22Rv1 (cell line): ENCODE data around the gene PRR11.

Experiments used
- H3K27ac ChIP-seq: fragments of 450-650 bp; 2 replicates; pipeline ENCODE4 v1.5.1; 2017
- ZFX ChIP-seq: fragments of 450-650 bp; IDR thresholded peaks from 2 replicates; pipeline ENCODE4 v1.6.1; 2017; ENCODE audit warnings: antibody characterized with exemption, borderline replicate concordance
- TF ChIP-seq, protein P1 (sequence below): fragments of 450-650 bp; IDR thresholded peaks from 2 replicates; pipeline ENCODE4 v1.5.1; 2017; ENCODE audit warnings: mild to moderate bottlenecking

PRR11 gene

DNA sequence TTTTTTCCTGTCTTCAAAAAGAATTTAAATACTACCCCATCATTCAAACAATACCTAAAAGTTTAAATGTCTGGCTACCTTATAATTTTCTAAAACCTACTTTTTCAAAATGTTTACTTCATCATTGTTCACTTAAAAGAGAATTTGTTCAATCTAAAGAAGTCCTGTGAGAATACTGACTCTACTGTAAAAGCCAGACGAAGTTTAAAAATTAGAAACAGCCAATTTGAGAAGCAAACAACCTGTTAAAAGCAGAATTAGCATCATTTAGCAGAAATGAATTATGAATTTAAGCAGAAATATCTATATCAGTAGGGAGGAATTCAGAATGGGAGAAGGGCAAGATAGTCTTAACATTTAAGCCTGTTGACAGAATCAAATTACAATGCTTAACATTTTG, 2.6 kb upstream of the PRR11 start:
- TF ChIP-seq, protein P1, sequence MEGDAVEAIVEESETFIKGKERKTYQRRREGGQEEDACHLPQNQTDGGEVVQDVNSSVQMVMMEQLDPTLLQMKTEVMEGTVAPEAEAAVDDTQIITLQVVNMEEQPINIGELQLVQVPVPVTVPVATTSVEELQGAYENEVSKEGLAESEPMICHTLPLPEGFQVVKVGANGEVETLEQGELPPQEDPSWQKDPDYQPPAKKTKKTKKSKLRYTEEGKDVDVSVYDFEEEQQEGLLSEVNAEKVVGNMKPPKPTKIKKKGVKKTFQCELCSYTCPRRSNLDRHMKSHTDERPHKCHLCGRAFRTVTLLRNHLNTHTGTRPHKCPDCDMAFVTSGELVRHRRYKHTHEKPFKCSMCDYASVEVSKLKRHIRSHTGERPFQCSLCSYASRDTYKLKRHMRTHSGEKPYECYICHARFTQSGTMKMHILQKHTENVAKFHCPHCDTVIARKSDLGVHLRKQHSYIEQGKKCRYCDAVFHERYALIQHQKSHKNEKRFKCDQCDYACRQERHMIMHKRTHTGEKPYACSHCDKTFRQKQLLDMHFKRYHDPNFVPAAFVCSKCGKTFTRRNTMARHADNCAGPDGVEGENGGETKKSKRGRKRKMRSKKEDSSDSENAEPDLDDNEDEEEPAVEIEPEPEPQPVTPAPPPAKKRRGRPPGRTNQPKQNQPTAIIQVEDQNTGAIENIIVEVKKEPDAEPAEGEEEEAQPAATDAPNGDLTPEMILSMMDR: no peak
- TF ChIP-seq ZFX: no peak
- peak overlapping the region; percentile 97; the same call in 1 of the 2 replicates for H3K27ac ChIP-seq

DNA sequence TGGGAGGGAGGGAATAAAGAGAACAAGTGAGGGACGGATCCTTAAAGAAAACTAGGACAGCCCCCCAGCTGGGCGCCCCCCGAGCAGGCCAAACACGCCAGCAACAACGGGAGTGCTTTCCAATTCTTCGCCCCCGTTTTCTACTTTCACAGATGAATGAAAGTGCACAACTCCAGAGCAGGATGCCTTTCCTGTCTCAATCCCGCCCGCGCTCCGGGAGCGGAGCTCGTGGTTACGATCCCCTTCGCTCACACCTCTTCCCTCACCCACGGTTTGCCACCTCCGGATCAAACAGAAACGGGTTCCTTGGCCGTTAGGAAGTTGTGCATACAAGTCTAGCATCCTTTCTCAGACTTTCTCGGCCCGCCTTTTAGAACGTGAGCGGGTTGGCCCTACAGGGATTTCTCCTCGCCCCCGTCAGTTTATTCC, 1.2 kb upstream of the PRR11 start:
- no peak for TF ChIP-seq ZFX
- peak overlapping the region; percentile 97 for H3K27ac ChIP-seq

DNA sequence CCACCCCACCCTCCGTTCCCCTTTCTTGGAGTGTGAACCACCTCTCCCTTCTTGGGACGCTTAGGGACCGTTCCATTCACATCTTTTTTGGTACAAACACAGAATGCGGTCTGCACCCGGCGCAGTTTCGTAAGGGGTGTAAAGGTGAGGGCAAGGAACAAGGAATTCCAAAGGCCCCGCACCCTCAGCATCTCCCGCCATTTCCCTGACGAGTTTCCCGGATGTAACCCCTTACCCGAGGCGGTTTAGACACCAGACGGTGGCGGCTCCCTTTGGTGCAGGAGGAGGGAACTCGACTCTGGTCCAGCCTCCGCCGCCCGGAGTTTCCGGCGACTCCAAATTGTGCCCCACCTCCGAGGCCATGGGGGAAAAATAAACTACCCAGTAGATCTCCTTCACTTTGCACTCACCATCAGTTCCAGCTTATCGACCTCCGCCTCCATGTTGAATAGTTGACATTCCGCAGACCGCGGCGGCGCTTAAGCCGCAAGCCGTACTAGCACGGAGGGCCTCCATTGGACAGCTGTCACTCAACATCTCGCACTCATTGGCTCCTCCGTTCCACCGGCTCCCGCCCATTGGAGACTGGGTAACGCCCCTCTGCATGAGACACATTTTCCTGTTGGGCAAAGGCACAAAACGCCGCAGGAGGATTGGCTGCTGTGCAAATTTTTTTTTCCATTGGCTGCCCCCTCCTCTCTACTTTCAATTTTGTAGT, 666 bp upstream of the PRR11 start, which contains the start of gene SKA2:
SKA2 (minus strand) TSS at position 466 of the 718 bp plus-strand sequence; CDS start at position 443, 23 bp downstream.
- H3K27ac ChIP-seq: peak within 1 kb of the TSS; percentile 97

DNA sequence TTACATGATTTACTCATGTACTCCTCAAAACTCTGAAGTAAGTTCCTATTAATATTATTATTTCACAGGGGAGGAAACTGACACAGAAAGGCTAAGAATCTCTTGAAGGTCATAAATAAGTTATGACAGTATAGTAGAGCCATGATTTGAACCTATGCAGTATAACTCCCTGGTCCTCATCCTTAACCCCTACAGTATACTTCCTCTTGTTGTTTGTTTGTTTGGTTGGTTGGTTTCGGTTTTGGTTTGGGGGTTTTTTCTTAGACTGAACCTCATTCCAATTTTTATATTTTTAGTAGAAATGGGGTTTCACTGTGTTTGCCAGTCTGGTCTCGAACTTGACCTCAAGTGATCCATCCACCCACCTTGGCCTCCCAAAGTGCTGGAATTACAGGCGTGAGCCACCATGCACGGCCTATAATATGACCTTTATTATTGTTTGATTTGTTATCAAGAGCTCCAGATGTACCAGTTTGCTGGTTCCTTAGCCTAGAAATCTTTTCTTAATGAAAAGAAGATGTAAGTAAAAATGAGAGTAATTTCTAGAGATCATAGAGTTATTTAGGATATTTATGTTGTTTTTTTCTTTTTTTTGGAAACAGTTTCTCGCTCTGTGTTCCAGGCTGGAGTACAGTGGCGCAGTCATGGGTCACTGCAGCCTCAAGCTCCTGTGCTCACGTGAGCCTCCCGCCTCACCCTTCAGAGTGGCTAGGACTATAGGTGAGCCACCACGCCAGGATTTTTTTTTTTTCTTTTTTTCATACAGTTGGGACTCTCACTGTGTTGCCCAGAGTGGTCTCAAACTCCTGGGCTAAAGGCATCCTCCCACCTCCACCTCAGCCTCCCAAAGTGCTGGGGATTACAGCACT, 4.8 kb downstream of the PRR11 start:
- no peak for TF ChIP-seq ZFX
- TF ChIP-seq, protein P1: no peak
- H3K27ac ChIP-seq: no peak overlapping the region

More for the DNA sequence above, 666 bp upstream of the PRR11 start, which contains the start of gene SKA2:
- no peak for TF ChIP-seq ZFX
- TF ChIP-seq, protein P1: no peak

DNA sequence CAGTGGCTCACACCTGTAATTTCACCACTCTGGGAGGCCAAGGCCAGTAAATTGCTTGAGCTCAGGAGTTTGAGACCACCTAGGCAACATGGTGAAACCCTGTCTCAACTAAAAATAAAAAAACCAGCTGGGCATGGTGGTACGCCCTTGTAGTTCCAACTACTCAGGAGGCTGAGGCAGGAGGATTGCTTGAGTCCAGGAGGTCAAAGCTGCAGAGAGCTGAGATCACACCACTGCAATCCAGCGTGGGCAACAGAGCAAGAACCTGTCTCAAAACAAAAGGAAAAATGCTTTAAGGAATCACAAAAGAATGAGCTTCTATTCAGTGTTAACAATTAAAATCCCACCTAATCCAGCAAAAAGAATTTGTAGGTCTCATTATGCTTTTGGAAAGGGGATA, 5.9 kb downstream of the PRR11 start:
- H3K27ac ChIP-seq: no peak overlapping the region
- TF ChIP-seq, protein P1: no peak
- TF ChIP-seq ZFX: no peak

DNA sequence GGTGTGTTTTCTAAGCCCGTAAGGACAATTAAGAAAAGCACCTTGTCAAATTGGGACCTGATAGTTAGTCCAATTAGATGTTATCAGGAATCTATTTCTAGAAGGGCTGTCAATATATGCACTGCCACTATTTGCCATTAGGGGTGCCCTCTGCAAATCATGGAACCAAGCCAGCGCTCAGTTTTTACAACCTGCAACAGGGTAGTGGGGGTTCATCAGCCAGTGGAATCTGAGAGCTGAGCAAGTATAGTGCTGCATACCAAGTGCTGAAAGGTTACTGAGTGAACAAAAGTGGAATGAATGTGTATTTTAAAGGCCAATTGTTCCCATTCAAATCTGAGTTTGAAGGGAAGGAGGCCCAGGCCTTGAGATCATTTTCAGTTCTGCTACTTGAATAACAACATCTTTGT, 10.4 kb downstream of the PRR11 start:
- TF ChIP-seq, protein P1: peak; percentile 73
- no peak for TF ChIP-seq ZFX
- 0 out of 2 replicates have a peak overlapping the region, but pooled peaks have one; percentile 14 for H3K27ac ChIP-seq

DNA sequence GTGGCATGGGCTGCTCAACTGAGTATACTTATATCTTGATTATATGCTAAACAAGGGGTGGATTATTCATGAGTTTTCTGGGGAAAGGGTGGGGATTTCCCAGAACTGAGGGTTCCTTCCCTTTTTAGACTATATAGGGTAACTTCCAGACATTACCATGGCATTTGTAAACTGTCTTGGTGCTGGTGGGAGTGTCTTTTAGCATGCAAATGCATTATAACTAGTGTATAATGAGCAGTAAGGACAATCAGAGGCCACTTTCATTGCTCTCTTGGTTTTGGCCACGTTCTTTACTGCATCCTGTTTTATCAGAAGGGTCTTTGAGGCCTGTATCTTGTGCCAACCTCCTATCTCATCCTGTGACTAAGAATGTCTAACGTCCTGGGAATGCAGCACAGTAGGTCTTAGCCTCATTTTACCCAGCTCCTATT, 12.0 kb downstream of the PRR11 start:
- TF ChIP-seq, protein P1: no peak
- TF ChIP-seq ZFX: no peak
- no peak overlapping the region for H3K27ac ChIP-seq
